ENCODE results near the gene MCM9.

GRCh38 chr6:118881440-118882313 is 53.3 kb downstream of the MCM9 start:
- TF ChIP-seq POLR2A (IDR thresholded peaks at IDR 0.05) (no peak), CTCF (IDR thresholded peaks at IDR 0.05) (no peak)
